ENCODE measurements around the gene INKA1.
"Not testable (repeated sequence)": the region's sequence is repeated elsewhere in the genome, so short reads cannot be mapped to it uniquely, and the experiment has no call there.

The INKA1 gene

DNA sequence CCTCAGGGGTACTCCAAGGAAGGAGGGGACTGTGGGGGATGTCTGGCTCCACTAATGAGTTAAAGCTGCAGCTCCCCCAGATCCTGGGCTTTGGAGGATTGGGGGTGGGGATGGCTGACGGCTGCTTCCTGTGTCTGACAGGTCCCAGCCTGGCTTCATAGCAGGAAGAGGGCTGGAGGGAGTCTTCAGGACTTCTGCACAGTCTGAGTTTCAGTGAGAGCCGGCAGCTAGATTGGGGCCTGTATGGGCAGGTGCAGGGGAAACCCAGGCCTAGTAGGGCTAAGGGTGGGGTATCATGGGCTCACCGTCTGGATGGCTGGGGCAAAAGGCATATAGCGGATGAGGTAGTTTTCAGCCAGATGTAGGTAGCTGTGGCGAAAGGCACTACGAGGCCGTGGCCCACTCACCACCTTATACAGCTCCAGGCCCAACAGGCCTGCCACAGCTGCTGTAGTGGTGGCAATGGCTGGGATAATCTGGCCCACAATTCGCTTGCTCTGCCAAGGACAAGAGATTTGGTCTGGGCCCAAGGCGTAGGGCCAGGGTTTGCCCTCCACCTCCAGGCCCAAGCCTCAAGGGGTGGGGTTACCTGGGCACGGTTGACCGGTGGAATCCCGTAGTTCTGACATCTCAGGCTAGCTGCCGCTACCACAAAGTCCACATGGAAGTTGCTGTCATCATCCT, 4.5 kb downstream of the INKA1 start:
- no peak for DNase-seq (ENCODE audit: low spot score)

- DNase-seq (ENCODE audit: low spot score) = peak; percentile 49
These were observed 9.9 kb downstream of the INKA1 start for GRCh38 chr3:49812916-49813496.

GRCh38 chr3:49813497-49814174, 10.6 kb downstream of the INKA1 start, which contains the start of gene UBA7:
TSS of gene UBA7 (minus strand) at chr3:49813953. CDS start at chr3:49813787, 166 bp downstream.
- DNase-seq (ENCODE audit: low spot score) = peak; percentile 86

DNA sequence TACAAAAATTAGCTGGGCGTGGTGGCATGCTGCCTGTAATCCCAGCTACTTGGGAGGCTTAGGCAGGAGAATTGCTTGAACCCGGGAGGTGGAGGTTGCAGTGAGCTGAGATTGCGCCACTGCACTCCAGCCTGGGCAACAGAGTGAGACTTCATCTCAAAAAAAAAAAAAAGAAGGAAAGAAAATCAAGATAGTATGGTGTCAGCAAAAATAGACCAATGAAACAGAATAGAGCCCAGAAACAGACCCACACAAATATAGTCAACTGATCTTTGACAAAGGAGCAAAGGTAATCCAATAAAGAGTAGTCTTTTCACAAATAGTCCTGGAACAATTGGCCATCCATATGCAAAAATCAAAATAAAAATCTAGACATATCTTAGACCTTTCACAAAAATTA, 20.1 kb downstream of the INKA1 start:
- not testable (repeated sequence) for DNase-seq (ENCODE audit: low spot score)

DNA sequence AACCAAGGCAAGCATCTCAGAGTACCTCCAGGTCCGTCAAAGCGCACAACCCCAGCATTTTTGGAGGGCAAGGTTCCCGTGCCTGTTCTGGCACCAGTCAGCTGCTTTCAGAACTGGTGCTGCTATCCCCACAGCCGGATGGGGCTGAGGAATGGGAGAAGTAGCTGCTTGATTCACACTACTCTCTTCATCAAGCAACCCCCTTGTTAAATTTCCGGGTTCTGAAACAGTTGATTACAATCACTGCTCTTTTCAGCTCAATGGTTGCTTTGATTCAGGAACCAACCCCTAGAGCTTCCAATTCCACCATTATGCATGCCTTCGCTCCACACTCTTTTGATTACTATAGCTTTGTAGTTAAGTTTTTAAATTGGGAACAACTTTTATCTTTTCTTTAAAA, 23.0 kb downstream of the INKA1 start:
- DNase-seq (ENCODE audit: low spot score) = no peak

GRCh38 chr3:49831341-49831740, 28.3 kb downstream of the INKA1 start:
- no peak for DNase-seq (ENCODE audit: low spot score)

GRCh38 chr3:49839193-49839809, 36.2 kb downstream of the INKA1 start:
- DNase-seq (ENCODE audit: low spot score) = peak; percentile 88

GRCh38 chr3:49840388-49840787, 37.3 kb downstream of the INKA1 start:
- DNase-seq (ENCODE audit: low spot score) = no peak

DNA sequence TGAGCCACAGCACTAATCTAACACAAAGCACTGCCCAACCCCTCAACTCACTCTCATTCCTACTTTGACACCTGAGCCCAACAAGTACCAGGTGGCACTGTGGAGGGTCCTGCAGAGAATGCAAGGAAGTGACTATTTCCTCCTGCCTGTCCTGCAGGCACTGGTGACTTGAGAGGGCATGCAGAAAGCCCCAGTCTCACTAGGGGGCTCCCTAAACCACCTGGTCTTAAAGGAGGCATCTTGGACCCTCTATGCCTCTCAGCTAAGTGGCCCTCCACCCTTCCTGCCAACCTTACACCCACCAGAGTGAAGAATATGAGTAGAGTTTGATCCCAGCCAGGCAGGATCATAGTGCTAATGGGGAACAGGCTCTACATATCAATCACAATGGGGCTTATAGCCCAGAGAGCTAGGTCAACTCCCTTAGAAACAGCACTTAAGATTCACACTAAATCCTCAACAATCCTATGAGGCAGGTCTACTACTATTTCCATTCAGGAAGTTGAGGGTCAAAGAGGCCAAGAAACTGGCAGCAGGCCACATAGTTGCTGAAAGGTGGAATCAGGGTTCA, 38.1 kb downstream of the INKA1 start:
- no peak for DNase-seq (ENCODE audit: low spot score)

- no peak for DNase-seq (ENCODE audit: low spot score)
These were observed 38.7 kb downstream of the INKA1 start for GRCh38 chr3:49841806-49842205.

GRCh38 chr3:49842843-49843517, 39.9 kb downstream of the INKA1 start:
- DNase-seq (ENCODE audit: low spot score) = no peak

DNA sequence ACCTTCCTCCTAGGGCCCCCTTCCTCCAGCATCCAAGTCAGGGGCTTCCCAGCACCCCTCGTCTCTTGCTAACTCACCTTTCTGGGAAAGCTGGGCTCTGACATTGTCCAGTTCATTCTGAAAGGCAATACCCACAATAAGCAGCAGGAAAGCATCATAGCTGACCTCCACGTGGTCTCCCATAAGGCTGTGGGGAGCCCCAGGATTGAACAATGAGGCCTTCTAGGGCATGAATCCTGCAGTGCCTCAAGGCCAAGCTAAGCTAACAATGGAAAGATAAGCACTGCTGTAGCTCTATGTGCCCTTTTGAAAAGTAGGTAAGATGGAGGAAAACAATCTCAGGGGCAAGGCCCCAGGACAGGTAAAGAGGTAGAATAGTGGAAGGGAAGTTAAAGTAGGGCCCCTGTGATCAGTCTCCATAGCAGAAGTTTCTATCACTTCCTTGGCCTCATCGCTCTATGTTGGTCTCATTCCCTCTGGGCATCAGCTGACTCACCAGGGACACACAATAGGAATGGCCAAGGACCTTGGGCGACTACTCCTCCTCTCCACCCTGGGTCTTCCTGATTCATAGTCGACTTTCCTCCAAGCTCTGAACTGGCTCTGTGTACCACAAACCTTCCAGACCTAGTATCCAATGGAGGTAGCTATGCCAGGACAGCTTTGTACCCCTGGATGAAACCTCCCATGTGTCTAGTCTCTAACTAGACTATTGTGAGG, 41.6 kb downstream of the INKA1 start:
- no peak for DNase-seq (ENCODE audit: low spot score)

DNA sequence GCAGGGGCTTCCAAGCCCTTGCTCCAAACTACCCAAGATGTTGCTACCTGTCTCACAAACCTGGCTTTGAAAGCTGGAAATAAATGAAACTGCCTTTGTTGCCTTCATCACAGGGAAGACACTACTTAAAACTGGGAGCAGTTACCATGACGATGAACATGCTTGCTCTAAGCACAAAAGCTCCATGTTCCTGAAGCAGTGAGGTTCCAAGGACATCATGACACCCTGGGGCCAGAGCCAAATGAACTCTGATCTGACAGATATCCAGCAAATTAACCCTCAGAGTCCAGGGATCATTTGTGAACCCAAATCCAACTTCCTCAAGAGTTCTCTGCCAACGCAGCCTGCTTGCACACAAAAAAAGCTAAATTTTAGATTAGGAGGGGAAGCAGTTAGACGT, 42.6 kb downstream of the INKA1 start:
- no peak for DNase-seq (ENCODE audit: low spot score)
